ENCODE results near the gene PSAPL1. TPM values are rescaled to one million over a fixed set of nuclear protein-coding genes. Genes with fewer than 3 reads are reported as not detected.

PSAPL1 gene
- total RNA-seq, 2 experiments from 2014 or later, result not detected

DNA sequence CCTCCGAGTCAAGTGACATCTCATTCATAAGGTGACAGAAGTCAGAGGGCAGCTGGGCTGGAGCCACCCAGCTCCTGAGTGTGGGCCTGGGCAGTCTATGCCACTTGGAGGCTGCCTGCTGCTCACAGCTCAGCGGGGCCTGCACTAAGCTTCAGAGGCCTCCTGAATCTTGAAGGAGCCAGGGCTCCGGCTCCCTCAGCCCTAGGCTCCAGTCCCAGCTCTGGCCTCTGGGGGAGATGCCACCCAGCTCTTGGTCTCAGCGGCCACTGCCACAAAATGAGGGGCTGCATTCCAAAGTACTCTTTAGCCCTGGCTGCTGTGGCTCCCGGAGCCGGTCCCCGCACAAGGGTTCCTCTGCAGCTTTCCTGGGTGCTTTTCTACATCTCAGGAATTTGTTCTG lies 32.7 kb upstream of the PSAPL1 start:
- H3K4me1 Mint-ChIP-seq (ENCODE audit: low read depth), result no peaks in the 10 kb centered on the region
- H3K4me3 Mint-ChIP-seq, result no peak overlapping the region
- peaks cover 11% of the 10 kb centered on the region for H3K27me3 Mint-ChIP-seq
- intact Hi-C loops (cut with micrococcal nuclease), result no loop called here
- H3K27ac Mint-ChIP-seq, result no peak overlapping the region
- no peaks in the 10 kb centered on the region for H3K36me3 Mint-ChIP-seq
- ChIA-PET CTCF (no interaction called here), POLR2A (no interaction called here)
- H3K9me3 Mint-ChIP-seq, result peaks cover 8% of the 10 kb centered on the region
- no peak for DNase-seq

DNA sequence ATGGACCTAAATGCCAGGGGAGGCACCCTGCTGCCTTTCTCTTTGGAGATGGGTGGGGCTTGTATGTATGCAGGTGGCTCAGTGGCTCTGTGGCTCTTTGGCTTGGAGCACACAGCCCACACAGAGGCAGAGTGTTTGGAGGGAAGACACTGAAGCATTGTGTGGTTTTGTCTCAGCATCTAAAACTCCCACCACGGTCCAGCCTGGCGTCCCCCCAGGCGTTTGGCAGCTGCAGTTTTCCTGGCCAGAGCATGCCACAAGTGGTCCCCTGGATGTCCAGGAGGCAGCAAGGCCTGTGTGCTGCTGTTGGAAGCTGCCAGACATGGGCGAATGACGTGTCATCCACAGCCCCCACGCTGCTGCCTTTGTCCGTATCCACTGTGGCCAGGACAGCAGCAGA lies 32.2 kb upstream of the PSAPL1 start:
- ChIA-PET POLR2A (no interaction called here), CTCF (no interaction called here)
- Mint-ChIP-seq H3K27me3 (peaks cover 5% of the 10 kb centered on the region), H3K4me3 (no peak overlapping the region), H3K27ac (no peak overlapping the region), H3K4me1 (ENCODE audit: low read depth) (no peaks in the 10 kb centered on the region), H3K9me3 (peaks cover 8% of the 10 kb centered on the region), H3K36me3 (no peaks in the 10 kb centered on the region)
- DNase-seq, result no peak
- intact Hi-C loops (cut with micrococcal nuclease), result no loop called here

GRCh38 chr4:7466215-7466614 lies 31.5 kb upstream of the PSAPL1 start:
- no peak overlapping the region for H3K27ac Mint-ChIP-seq
- POLR2A ChIA-PET, result no interaction called here
- CTCF ChIA-PET, result no interaction called here
- H3K4me3 Mint-ChIP-seq, result no peak overlapping the region
- H3K27me3 Mint-ChIP-seq, result peaks cover 4% of the 10 kb centered on the region
- H3K4me1 Mint-ChIP-seq (ENCODE audit: low read depth), result no peaks in the 10 kb centered on the region
- no peak for DNase-seq
- H3K9me3 Mint-ChIP-seq, result peaks cover 8% of the 10 kb centered on the region
- intact Hi-C loops (cut with micrococcal nuclease), result no loop called here
- no peaks in the 10 kb centered on the region for H3K36me3 Mint-ChIP-seq

DNA sequence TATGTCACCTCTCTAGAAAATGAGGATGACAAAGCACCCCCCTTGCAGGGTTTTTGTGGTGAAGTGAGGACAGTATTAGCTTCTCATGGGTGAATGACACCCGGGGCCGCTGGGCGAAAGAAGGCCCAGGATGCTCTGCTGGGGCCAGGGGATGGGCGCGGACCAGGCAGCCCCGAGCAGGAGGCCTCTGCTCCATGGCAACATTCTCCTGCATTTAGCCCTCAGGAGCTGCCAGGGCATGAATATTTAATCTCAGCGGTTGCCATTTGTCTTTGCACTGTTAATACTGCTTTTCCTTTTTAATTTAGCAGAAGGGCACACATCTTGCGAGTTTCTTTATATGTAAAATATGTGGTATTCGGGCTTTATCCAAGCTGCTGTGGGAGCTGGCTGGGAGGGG lies 30.3 kb upstream of the PSAPL1 start:
- H3K4me1 Mint-ChIP-seq (ENCODE audit: low read depth), result no peaks in the 10 kb centered on the region
- H3K9me3 Mint-ChIP-seq, result peaks cover 8% of the 10 kb centered on the region
- H3K4me3 Mint-ChIP-seq, result no peak overlapping the region
- CTCF ChIA-PET, result no interaction called here
- intact Hi-C loops (cut with micrococcal nuclease), result no loop called here
- no peak overlapping the region for H3K27ac Mint-ChIP-seq
- H3K36me3 Mint-ChIP-seq, result no peaks in the 10 kb centered on the region
- H3K27me3 Mint-ChIP-seq, result peaks cover 5% of the 10 kb centered on the region
- no peak for DNase-seq
- POLR2A ChIA-PET, result no interaction called here

GRCh38 chr4:7464259-7464655 lies 29.5 kb upstream of the PSAPL1 start:
- intact Hi-C loops (cut with micrococcal nuclease), result no loop called here
- no peaks in the 10 kb centered on the region for H3K4me1 Mint-ChIP-seq (ENCODE audit: low read depth)

GRCh38 chr4:7463566-7464258 lies 29.0 kb upstream of the PSAPL1 start:
- Mint-ChIP-seq H3K4me1 (ENCODE audit: low read depth) (no peaks in the 10 kb centered on the region), H3K4me3 (no peak overlapping the region), H3K9me3 (peaks cover 8% of the 10 kb centered on the region), H3K36me3 (no peaks in the 10 kb centered on the region), H3K27me3 (peaks cover 5% of the 10 kb centered on the region), H3K27ac (no peak overlapping the region)
- DNase-seq, result no peak
- ChIA-PET POLR2A (no interaction called here), CTCF (no interaction called here)
- intact Hi-C loops (cut with micrococcal nuclease), result no loop called here

More at GRCh38 chr4:7464259-7464655, 29.5 kb upstream of the PSAPL1 start:
- Mint-ChIP-seq H3K9me3 (peaks cover 8% of the 10 kb centered on the region), H3K27ac (no peak overlapping the region), H3K27me3 (peaks cover 5% of the 10 kb centered on the region), H3K4me3 (no peak overlapping the region), H3K36me3 (no peaks in the 10 kb centered on the region)
- ChIA-PET CTCF (no interaction called here), POLR2A (no interaction called here)
- DNase-seq, result no peak

- POLR2A ChIA-PET, result no interaction called here
- no peak overlapping the region for H3K4me3 Mint-ChIP-seq
- peaks cover 5% of the 10 kb centered on the region for H3K27me3 Mint-ChIP-seq
- no peak overlapping the region for H3K27ac Mint-ChIP-seq
- CTCF ChIA-PET, result no interaction called here
- no peaks in the 10 kb centered on the region for H3K36me3 Mint-ChIP-seq
- peaks cover 8% of the 10 kb centered on the region for H3K9me3 Mint-ChIP-seq
- no peak for DNase-seq
- intact Hi-C loops (cut with micrococcal nuclease), result no loop called here
- no peaks in the 10 kb centered on the region for H3K4me1 Mint-ChIP-seq (ENCODE audit: low read depth)
Measured at GRCh38 chr4:7462509-7462971, 27.8 kb upstream of the PSAPL1 start.

- intact Hi-C loops (cut with micrococcal nuclease), result no loop called here
- Mint-ChIP-seq H3K9me3 (peaks cover 4% of the 10 kb centered on the region), H3K36me3 (no peaks in the 10 kb centered on the region), H3K4me3 (no peak overlapping the region), H3K4me1 (ENCODE audit: low read depth) (no peaks in the 10 kb centered on the region), H3K27me3 (peaks cover 5% of the 10 kb centered on the region), H3K27ac (no peak overlapping the region)
- DNase-seq, result no peak
- ChIA-PET CTCF (interaction anchor here (0.6 kb wide), 1 partner anchor 120 kb away, joined by 4 read pairs; no protein-coding TSS in a partner anchor), POLR2A (no interaction called here)
Measured at GRCh38 chr4:7461230-7461629, 26.5 kb upstream of the PSAPL1 start.

DNA sequence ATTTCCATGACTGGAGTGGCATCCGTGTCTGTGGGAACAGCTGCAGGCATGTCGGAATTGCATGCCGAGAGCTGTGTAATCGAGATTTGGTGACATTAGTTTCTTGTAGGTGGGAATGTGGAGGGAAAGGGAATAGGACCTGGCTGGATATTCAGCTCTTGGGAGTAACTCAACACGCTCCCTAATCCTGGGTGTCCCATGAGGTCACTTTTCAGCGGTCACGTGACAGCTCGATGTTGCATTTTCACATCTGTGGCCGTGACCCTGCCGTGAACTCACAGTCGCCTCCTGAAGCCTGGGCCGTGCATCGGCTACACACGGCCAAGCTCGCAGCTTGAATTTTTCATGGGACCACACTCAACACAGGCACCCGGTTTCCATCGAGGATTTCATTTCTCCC lies 25.8 kb upstream of the PSAPL1 start:
- Mint-ChIP-seq H3K27me3 (peaks cover 5% of the 10 kb centered on the region), H3K27ac (no peak overlapping the region), H3K4me1 (ENCODE audit: low read depth) (no peaks in the 10 kb centered on the region), H3K9me3 (peaks cover 1% of the 10 kb centered on the region), H3K36me3 (no peaks in the 10 kb centered on the region), H3K4me3 (no peak overlapping the region)
- no peak for DNase-seq
- intact Hi-C loops (cut with micrococcal nuclease), result no loop called here
- POLR2A ChIA-PET, result no interaction called here
- CTCF ChIA-PET, result interaction anchor here (0.6 kb wide), 1 partner anchor 121 kb away, joined by 4 read pairs; no protein-coding TSS in a partner anchor

DNA sequence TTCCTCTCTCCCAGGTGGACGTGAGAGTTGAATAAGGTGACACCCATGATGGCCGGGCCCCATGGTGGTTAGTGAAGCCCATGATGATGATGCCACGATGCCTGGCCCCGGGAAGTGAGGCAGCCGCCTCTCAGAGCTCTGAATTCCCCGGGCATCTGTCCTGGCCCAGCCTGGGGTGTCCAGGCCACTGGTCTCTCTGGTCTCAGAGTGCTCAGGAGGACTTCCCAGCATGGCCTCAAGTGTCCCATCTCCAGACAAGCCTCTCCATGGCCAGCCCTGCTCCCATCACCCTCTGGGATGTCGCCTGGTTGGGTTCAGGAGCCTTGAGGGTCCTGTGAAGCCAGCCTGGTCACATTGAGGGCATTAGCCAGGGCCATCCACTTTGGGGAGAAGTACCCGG lies 24.7 kb upstream of the PSAPL1 start:
- Mint-ChIP-seq H3K4me1 (ENCODE audit: low read depth) (no peaks in the 10 kb centered on the region), H3K36me3 (no peaks in the 10 kb centered on the region), H3K27me3 (peaks cover 5% of the 10 kb centered on the region), H3K9me3 (no peaks in the 10 kb centered on the region), H3K4me3 (no peak overlapping the region), H3K27ac (no peak overlapping the region)
- ChIA-PET CTCF (no interaction called here), POLR2A (no interaction called here)
- intact Hi-C loops (cut with micrococcal nuclease), result no loop called here
- no peak for DNase-seq

DNA sequence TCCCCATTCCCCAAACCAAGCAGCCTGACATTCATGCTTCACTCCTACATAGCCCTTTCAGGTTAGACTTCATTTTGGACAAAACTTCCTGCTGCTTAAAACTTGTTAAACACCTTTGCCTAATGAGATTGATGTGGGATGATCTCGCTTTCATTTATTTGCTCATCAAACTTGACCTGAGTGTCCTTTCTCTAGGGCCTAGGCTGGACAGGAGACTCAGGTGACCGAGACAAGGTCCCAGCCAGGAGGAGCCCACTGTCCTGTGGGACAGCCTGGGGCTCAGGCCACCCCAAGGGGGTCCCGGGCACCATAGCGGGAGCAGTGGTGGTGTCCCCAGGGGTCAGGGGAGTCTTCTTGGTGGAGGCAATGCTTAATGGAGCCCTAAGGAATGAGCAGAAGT lies 23.7 kb upstream of the PSAPL1 start:
- DNase-seq, result no peak
- Mint-ChIP-seq H3K27ac (no peak overlapping the region), H3K36me3 (no peaks in the 10 kb centered on the region), H3K4me3 (no peak overlapping the region), H3K9me3 (no peaks in the 10 kb centered on the region), H3K4me1 (ENCODE audit: low read depth) (no peaks in the 10 kb centered on the region), H3K27me3 (peaks cover 5% of the 10 kb centered on the region)
- POLR2A ChIA-PET, result no interaction called here
- CTCF ChIA-PET, result no interaction called here
- intact Hi-C loops (cut with micrococcal nuclease), result no loop called here

- Mint-ChIP-seq H3K27ac (no peak overlapping the region), H3K4me1 (ENCODE audit: low read depth) (no peaks in the 10 kb centered on the region), H3K4me3 (no peak overlapping the region), H3K36me3 (no peaks in the 10 kb centered on the region), H3K9me3 (no peaks in the 10 kb centered on the region), H3K27me3 (peaks cover 5% of the 10 kb centered on the region)
- POLR2A ChIA-PET, result no interaction called here
- CTCF ChIA-PET, result no interaction called here
- no peak for DNase-seq
- intact Hi-C loops (cut with micrococcal nuclease), result no loop called here
Measured at GRCh38 chr4:7458066-7458425, 23.3 kb upstream of the PSAPL1 start.

- CTCF ChIA-PET, result no interaction called here
- Mint-ChIP-seq H3K4me1 (ENCODE audit: low read depth) (no peaks in the 10 kb centered on the region), H3K4me3 (no peak overlapping the region), H3K27me3 (peaks cover 3% of the 10 kb centered on the region), H3K27ac (no peak overlapping the region), H3K9me3 (no peaks in the 10 kb centered on the region), H3K36me3 (no peaks in the 10 kb centered on the region)
- intact Hi-C loops (cut with micrococcal nuclease), result no loop called here
- POLR2A ChIA-PET, result no interaction called here
- DNase-seq, result no peak
Measured at GRCh38 chr4:7457201-7458065, 22.7 kb upstream of the PSAPL1 start.
